GM19372 (cell line): ENCODE results near the gene ZNF516.

ENCODE experiments used
- ATAC-seq: cut with Tn5 transposase; IDR thresholded peaks from one replicate; pipeline ENCODE4 v1.9.1; 2021; ENCODE audit warnings: mild to moderate bottlenecking, low read depth, moderate library complexity; ENCODE audit not compliant: unreplicated experiment

Gene ZNF516

GRCh38 chr18:76371301-76372203 is 123.5 kb downstream of the ZNF516 start:
- no peak for ATAC-seq

GRCh38 chr18:76370686-76371085 is 124.4 kb downstream of the ZNF516 start:
- ATAC-seq = no peak

- no peak for ATAC-seq
These were observed 124.8 kb downstream of the ZNF516 start for GRCh38 chr18:76370201-76370600.

- no peak for ATAC-seq
These were observed 125.3 kb downstream of the ZNF516 start for GRCh38 chr18:76369791-76370190.

GRCh38 chr18:76368976-76369375 is 126.1 kb downstream of the ZNF516 start:
- ATAC-seq = no peak

GRCh38 chr18:76368271-76368670 is 126.8 kb downstream of the ZNF516 start:
- ATAC-seq = no peak

GRCh38 chr18:76367168-76368125 is 127.6 kb downstream of the ZNF516 start:
- no peak for ATAC-seq

GRCh38 chr18:76365561-76365960 is 129.5 kb downstream of the ZNF516 start:
- ATAC-seq = no peak

- peak; percentile 86 for ATAC-seq
These were observed 130.5 kb downstream of the ZNF516 start for GRCh38 chr18:76364282-76365259.

- no peak for ATAC-seq
These were observed 131.5 kb downstream of the ZNF516 start for GRCh38 chr18:76363436-76364120.

- no peak for ATAC-seq
These were observed 132.4 kb downstream of the ZNF516 start for GRCh38 chr18:76362676-76363075.

- ATAC-seq = no peak
These were observed 133.8 kb downstream of the ZNF516 start for GRCh38 chr18:76361219-76361618.

- ATAC-seq = no peak
These were observed 135.1 kb downstream of the ZNF516 start for GRCh38 chr18:76359909-76360308.

GRCh38 chr18:76358774-76359173 is 136.3 kb downstream of the ZNF516 start:
- no peak for ATAC-seq

- no peak for ATAC-seq
These were observed 137.3 kb downstream of the ZNF516 start for GRCh38 chr18:76357585-76358260.

- no peak for ATAC-seq
These were observed 137.9 kb downstream of the ZNF516 start for GRCh38 chr18:76357174-76357573.

- ATAC-seq = no peak
These were observed 138.4 kb downstream of the ZNF516 start for GRCh38 chr18:76356666-76357065.

GRCh38 chr18:76354348-76354747 is 140.7 kb downstream of the ZNF516 start:
- no peak for ATAC-seq

- no peak for ATAC-seq
These were observed 141.5 kb downstream of the ZNF516 start for GRCh38 chr18:76353500-76353899.
